SK-N-SH treated with all-trans-retinoic acid at 6 μM for 48 hours (cell line): ENCODE results near the gene RGS19.

Experiments used
- ATAC-seq: fragments of 200-7000 bp; cut with Tn5 transposase; 3 replicates; pipeline ENCODE4 v1.9.1; 2020; ENCODE audit warnings: mild to moderate bottlenecking, moderate library complexity
- ARNTL ChIP-seq: fragments of 450-650 bp; formaldehyde crosslinking; IDR thresholded peaks from 2 replicates; pipeline ENCODE4 v1.5.0; 2020; ENCODE audit warnings: low read depth, mild to moderate bottlenecking, moderate library complexity, borderline replicate concordance
- CSDC2 ChIP-seq: fragments of 250-450 bp; sonication (Bioruptor Pico); IDR thresholded peaks from 2 replicates; pipeline ENCODE4 v1.5.0; 2020; ENCODE audit warnings: mild to moderate bottlenecking, moderate library complexity
- ESRRG ChIP-seq: fragments of 250-450 bp; sonication (Bioruptor Pico); IDR thresholded peaks from 2 replicates; pipeline ENCODE4 v1.6.1; 2021; ENCODE audit warnings: mild to moderate bottlenecking
- GLIS3 ChIP-seq: fragments of 250-450 bp; sonication (Bioruptor Pico); IDR thresholded peaks from 2 replicates; pipeline ENCODE4 v1.5.0; 2020; ENCODE audit warnings: mild to moderate bottlenecking, moderate library complexity
- ISL1 ChIP-seq: fragments of 250-450 bp; sonication (Bioruptor Pico); IDR thresholded peaks from 2 replicates; pipeline ENCODE4 v2.1.2; 2022; ENCODE audit warnings: mild to moderate bottlenecking, moderate library complexity
- OSR1 ChIP-seq: fragments of 250-450 bp; sonication (Bioruptor Pico); IDR thresholded peaks from 2 replicates; pipeline ENCODE4 v1.8.0; 2022; ENCODE audit warnings: moderate library complexity, mild to moderate bottlenecking, inconsistent platforms
- PPARA ChIP-seq: fragments of 250-450 bp; sonication (Bioruptor Pico); IDR thresholded peaks from 2 replicates; pipeline ENCODE4 v1.5.0; 2020; ENCODE audit warnings: mild to moderate bottlenecking, borderline replicate concordance
- RARB ChIP-seq: fragments of 250-450 bp; sonication (Bioruptor Pico); IDR thresholded peaks from 2 replicates; pipeline ENCODE4 v1.8.0; 2021; ENCODE audit warnings: mild to moderate bottlenecking, moderate library complexity
- SNAI2 ChIP-seq: fragments of 250-450 bp; sonication (Bioruptor Pico); IDR thresholded peaks from 2 replicates; pipeline ENCODE4 v1.5.0; 2020; ENCODE audit warnings: mild to moderate bottlenecking, moderate library complexity
- TCF4 ChIP-seq: fragments of 250-450 bp; sonication (Bioruptor Pico); IDR thresholded peaks from 2 replicates; pipeline ENCODE4 v1.8.0; 2021; ENCODE audit warnings: mild to moderate bottlenecking, moderate library complexity, borderline replicate concordance
- ZC3H10 ChIP-seq: fragments of 250-450 bp; sonication (Bioruptor Pico); IDR thresholded peaks from 2 replicates; pipeline ENCODE4 v1.5.1; 2021; ENCODE audit warnings: mild to moderate bottlenecking, moderate library complexity
- ZFP3 ChIP-seq: fragments of 250-450 bp; sonication (Bioruptor Pico); IDR thresholded peaks from 2 replicates; pipeline ENCODE4 v1.5.0; 2020; ENCODE audit warnings: mild to moderate bottlenecking, moderate library complexity
- ZNF565 ChIP-seq: fragments of 450-650 bp; formaldehyde crosslinking; conservative IDR thresholded peaks from 2 replicates; pipeline ENCODE4 v1.5.0; 2020; ENCODE audit warnings: low read depth, mild to moderate bottlenecking, moderate library complexity
- ZNF8 ChIP-seq: fragments of 450-650 bp; formaldehyde crosslinking; IDR thresholded peaks from 2 replicates; pipeline ENCODE4 v1.5.0; 2020; ENCODE audit warnings: mild to moderate bottlenecking, moderate library complexity
- TF ChIP-seq, protein P1 (sequence below): fragments of 250-450 bp; sonication (Bioruptor Pico); IDR thresholded peaks from 2 replicates; pipeline ENCODE4 v1.8.0; 2021; ENCODE audit warnings: low read depth, mild to moderate bottlenecking, moderate library complexity, borderline replicate concordance
- TF ChIP-seq, protein P2 (sequence below): fragments of 250-450 bp; sonication (Bioruptor Pico); IDR thresholded peaks from 2 replicates; pipeline ENCODE4 v1.8.0; 2020; ENCODE audit warnings: mild to moderate bottlenecking, moderate library complexity, borderline replicate concordance
- TF ChIP-seq, protein P3 (sequence below): fragments of 250-450 bp; sonication (Bioruptor Pico); IDR thresholded peaks from 2 replicates; pipeline ENCODE4 v1.5.1; 2021; ENCODE audit warnings: mild to moderate bottlenecking, moderate library complexity

RGS19 gene

DNA sequence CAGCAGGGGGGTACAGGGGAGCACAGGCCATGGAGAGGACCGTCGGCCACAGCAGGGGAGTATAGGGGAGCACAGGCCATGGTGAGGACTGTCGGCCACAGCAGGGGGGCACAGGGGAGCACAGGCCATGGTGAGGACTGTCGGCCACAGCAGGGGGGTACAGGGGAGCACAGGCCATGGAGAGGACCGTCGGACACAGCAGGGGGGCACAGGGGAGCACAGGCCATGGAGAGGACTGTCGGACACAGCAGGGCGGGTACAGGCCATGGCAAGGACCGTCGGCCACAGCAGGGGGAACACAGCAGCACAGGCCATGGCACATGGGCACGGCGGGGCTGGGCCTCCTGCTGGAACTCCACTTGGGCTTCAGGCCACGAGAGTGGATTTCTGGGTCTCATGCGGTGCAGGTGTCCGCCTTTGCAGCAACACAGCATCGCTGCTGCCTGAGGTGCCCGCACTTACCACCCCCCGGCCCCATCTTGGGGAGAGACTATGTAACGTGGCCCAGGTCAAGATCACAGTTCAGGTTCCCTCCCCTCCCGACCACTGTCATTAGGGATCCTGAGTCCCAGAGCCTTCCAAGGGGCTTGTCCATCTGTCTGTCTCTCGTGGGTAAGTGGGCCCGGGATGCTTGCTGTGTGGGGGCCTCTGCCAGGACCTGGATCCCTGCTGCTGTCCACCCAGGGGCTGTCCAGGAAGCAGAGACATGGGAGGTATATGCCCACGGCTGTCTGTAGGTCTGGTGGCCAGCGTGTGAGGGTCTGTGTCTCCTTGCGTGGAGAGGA is 25.5 kb upstream of the RGS19 start:
- TF ChIP-seq, protein P1, sequence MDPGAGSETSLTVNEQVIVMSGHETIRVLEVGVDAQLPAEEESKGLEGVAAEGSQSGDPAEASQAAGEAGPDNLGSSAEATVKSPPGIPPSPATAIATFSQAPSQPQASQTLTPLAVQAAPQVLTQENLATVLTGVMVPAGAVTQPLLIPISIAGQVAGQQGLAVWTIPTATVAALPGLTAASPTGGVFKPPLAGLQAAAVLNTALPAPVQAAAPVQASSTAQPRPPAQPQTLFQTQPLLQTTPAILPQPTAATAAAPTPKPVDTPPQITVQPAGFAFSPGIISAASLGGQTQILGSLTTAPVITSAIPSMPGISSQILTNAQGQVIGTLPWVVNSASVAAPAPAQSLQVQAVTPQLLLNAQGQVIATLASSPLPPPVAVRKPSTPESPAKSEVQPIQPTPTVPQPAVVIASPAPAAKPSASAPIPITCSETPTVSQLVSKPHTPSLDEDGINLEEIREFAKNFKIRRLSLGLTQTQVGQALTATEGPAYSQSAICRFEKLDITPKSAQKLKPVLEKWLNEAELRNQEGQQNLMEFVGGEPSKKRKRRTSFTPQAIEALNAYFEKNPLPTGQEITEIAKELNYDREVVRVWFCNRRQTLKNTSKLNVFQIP: no peak
- no peak for TF ChIP-seq GLIS3 (CRISPR knock-in tag)
- no peak for TF ChIP-seq SNAI2 (CRISPR knock-in tag)
- no peak for TF ChIP-seq RARB (CRISPR knock-in tag)
- TF ChIP-seq ZNF565: no peak
- no peak for TF ChIP-seq ARNTL (CRISPR knock-in tag)
- TF ChIP-seq, protein P2, sequence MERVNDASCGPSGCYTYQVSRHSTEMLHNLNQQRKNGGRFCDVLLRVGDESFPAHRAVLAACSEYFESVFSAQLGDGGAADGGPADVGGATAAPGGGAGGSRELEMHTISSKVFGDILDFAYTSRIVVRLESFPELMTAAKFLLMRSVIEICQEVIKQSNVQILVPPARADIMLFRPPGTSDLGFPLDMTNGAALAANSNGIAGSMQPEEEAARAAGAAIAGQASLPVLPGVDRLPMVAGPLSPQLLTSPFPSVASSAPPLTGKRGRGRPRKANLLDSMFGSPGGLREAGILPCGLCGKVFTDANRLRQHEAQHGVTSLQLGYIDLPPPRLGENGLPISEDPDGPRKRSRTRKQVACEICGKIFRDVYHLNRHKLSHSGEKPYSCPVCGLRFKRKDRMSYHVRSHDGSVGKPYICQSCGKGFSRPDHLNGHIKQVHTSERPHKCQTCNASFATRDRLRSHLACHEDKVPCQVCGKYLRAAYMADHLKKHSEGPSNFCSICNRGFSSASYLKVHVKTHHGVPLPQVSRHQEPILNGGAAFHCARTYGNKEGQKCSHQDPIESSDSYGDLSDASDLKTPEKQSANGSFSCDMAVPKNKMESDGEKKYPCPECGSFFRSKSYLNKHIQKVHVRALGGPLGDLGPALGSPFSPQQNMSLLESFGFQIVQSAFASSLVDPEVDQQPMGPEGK (CRISPR knock-in tag): no peak
- no peak for TF ChIP-seq PPARA (CRISPR knock-in tag)
- TF ChIP-seq TCF4 (CRISPR knock-in tag): no peak
- no peak for TF ChIP-seq ZC3H10 (CRISPR knock-in tag)
- TF ChIP-seq OSR1 (CRISPR knock-in tag): no peak
- TF ChIP-seq CSDC2 (CRISPR knock-in tag): no peak
- TF ChIP-seq ZFP3 (CRISPR knock-in tag): no peak
- TF ChIP-seq, protein P3, sequence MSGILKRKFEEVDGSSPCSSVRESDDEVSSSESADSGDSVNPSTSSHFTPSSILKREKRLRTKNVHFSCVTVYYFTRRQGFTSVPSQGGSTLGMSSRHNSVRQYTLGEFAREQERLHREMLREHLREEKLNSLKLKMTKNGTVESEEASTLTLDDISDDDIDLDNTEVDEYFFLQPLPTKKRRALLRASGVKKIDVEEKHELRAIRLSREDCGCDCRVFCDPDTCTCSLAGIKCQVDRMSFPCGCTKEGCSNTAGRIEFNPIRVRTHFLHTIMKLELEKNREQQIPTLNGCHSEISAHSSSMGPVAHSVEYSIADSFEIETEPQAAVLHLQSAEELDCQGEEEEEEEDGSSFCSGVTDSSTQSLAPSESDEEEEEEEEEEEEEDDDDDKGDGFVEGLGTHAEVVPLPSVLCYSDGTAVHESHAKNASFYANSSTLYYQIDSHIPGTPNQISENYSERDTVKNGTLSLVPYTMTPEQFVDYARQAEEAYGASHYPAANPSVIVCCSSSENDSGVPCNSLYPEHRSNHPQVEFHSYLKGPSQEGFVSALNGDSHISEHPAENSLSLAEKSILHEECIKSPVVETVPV (CRISPR knock-in tag): no peak
- no peak for TF ChIP-seq ZNF8 (CRISPR knock-in tag)
- no peak for ATAC-seq

DNA sequence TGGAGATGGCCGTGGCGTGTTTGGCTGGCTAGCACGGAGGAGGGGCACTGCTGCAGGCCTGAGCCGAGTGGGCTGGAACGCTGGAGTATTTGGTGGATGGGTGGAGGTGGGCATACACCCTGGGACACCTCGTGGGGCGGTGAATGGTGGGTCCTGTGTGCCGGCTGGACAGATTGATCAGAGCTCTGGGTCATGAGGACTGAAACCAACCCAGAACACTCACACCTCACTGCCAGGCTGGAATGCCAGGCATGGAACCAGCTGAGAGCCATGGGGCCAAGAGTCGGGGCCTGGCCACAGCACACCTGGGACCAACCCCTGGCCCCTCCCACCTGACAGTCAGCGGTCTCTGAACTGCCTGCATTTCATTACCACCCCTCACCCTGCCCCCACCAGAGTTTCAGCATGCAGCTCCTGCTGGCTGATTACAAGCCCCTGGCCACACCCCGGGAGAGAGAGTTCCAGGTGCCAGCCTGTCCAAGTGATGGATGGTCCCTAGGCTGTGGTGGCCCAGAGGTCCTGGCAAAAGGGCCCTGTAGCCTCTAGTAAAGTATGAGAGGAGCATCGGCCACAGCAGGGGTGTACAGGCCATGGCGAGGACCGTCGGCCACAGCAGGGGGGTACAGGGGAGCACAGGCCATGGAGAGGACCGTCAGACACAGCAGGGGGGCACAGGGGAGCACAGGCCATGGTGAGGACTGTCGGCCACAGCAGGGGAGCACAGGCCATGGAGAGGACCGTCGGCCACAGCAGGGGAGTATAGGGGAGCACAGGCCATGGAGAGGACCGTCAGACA is 24.8 kb upstream of the RGS19 start:
- TF ChIP-seq, protein P1: no peak
- TF ChIP-seq ZFP3 (CRISPR knock-in tag): no peak
- TF ChIP-seq, protein P3 (CRISPR knock-in tag): no peak
- TF ChIP-seq SNAI2 (CRISPR knock-in tag): no peak
- no peak for TF ChIP-seq ESRRG (CRISPR knock-in tag)
- TF ChIP-seq ZC3H10 (CRISPR knock-in tag): no peak
- TF ChIP-seq ZNF8 (CRISPR knock-in tag): no peak
- no peak for TF ChIP-seq GLIS3 (CRISPR knock-in tag)
- TF ChIP-seq ISL1 (CRISPR knock-in tag): no peak
- TF ChIP-seq ZNF565: no peak
- TF ChIP-seq TCF4 (CRISPR knock-in tag): no peak
- no peak for TF ChIP-seq OSR1 (CRISPR knock-in tag)
- no peak for ATAC-seq

DNA sequence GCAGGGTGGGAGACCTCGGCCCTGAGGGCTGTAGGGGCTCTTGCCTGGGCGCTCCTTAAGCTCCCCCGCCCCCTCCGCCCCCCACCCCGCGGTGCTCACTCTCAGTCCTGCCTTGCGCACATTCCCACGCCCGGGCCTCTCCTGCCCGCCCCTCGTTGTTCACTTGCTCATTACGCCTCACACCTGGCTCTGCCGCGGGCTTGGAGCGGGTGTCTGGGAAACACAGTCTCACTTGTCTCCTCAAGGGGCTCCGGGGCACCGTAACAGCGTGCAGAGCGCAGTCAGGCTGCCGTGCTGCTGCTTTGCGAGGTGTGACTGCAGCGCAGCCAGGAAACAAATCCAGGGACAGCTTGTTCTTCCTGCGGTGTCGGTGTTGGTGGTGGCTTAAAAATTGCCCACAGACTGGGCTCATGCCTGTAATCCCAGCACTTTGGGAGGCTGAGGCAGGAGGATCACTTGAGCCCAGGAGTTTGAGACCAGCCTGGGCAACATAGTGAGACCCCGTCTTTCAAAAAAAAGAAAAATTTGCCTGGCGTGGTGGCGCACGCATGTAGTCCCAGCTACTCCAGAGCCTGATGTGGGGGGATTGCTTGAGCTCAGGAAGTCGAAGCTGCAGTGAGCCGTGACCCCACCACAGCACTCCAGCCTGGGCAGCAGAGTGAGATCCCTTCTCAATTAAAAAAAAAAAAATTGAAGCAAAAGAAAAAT is 23.5 kb upstream of the RGS19 start:
- ATAC-seq: no peak
- TF ChIP-seq ZFP3 (CRISPR knock-in tag): no peak
- no peak for TF ChIP-seq RARB (CRISPR knock-in tag)
- TF ChIP-seq, protein P3 (CRISPR knock-in tag): no peak
- no peak for TF ChIP-seq TCF4 (CRISPR knock-in tag)
